HG03045 (cell line): ENCODE results near the gene DDX19B.
"Not testable (repeated sequence)": the region's sequence is repeated elsewhere in the genome, so short reads cannot be mapped to it uniquely, and the experiment has no call there.

Experiments used
- ATAC-seq: cut with Tn5 transposase; IDR thresholded peaks from one replicate; pipeline ENCODE4 v1.9.1; 2021; ENCODE audit warnings: mild to moderate bottlenecking, moderate library complexity; ENCODE audit not compliant: unreplicated experiment

The DDX19B gene

DNA sequence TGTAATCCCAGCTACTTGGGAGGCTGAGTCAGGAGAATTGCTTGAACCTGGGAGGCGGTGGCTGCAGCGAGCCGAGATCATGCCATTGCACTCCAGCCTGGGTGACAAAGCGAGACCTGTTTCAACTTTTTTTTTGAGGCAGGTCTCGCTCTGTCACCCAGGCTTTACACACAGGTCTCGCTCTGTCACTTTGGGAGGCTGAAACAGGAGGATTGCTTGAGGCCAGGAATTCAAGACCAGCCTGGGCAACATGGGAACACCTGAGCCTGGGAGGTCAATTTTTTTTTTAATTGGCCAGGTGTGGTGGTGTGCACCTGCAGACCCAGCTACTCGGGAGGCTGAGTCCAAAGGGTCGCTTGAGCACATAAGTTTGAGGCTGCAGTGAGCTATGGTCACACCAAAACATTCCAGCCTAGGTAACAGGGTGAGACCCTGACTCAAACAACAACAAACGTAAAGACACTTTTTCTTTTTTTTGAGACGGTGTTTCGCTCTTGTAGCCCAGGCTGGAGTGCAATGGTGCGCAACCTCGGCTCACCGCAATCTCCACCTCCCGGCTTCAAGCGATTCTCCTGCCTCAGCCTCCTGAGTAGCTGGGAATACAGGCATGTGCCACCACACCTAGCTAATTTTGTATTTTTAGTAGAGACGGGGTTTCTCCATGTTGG, 11.5 kb upstream of the DDX19B start:
- not testable (repeated sequence) for ATAC-seq

DNA sequence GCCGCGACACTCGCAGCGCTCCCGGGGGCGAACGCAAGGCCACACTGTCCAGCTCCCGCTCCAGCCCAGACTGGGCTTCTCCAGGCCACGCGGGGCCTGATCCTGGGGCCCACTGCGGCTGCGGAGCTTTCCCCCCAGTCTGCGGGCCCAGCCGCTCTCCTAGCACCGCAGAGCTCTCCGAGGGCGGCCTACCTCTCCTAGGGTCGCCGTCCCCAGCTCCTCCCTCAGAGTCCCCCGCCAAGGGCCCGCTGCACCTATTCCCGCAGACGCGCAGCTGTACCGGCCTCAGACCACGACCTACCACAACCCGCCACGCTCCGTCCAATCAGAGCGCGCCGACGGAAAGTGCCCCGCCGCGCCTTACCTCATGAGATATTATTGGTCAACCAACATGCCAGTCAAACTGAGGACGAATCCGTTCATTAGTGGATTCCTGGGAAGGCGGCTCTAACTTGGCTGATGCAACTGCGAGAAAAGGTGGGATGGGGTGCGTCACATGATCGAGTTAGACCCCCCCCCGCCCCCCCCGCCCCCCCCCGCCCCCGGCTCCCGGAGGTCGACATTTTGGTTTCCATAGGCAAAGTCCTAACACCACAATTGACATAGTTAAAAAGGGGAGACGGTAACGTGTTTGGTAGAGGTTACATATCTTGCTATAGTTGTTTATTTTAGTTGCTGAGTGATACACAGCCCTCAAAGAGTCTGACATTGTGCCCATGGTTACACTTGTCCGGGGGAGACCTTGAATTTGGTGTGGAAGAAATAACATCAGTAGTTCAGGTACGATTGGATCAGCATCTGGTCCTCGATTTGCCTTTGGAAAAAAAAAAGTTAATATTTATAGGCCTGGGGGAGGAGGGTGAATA, 9.5 kb upstream of the DDX19B start, which contains the start of gene AARS1:
Gene AARS1, minus strand, starts transcription at position 278 of the 866 bp plus-strand sequence. CDS start 6,743 bp downstream, outside the sequence.
- peak; percentile 98 for ATAC-seq

DNA sequence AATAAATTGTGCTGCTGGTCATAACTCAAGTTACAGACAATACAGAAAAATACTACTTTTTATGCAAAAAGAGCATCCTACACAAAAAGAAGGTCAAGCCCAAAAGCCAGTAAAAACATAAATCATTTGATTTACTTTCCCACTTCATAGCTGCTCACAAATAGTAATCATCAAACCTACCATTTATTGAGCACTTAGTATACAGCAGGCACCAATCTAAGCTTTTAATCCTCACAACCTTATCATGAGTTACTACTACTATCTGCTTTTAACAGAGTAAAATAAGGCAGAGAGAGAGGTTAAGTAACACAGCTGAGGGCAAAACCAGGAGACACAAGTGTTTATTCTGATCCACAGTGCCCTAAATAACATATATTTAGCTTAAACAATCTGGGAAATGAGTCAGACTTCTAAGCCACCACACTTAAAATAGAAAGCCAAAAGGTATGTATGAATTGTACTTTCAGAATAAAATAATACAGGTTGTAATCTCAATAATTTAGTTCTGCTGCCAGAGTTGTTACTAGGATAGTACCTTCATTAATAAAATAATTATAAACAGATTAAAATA, 8.0 kb upstream of the DDX19B start:
- no peak for ATAC-seq

DNA sequence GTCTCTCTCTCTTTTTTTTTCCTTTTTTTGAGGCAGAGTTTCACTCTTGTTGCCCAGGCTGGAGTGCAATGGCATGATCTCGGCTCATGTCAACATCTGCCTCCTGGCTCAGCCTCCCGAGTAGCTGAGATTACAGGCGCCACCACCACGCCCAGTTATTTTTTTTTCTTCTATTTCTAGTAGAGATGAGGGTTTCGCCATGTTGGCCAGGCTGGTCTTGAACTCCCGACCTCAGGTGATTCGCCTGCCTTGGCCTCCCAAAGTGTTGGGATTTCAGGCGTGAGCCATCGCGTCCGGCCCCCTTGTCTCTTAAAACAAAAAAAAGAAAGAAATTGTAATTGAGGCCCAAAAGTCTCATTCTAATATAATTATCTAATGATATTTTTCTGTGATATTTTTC, 6.8 kb upstream of the DDX19B start:
- not testable (repeated sequence) for ATAC-seq

DNA sequence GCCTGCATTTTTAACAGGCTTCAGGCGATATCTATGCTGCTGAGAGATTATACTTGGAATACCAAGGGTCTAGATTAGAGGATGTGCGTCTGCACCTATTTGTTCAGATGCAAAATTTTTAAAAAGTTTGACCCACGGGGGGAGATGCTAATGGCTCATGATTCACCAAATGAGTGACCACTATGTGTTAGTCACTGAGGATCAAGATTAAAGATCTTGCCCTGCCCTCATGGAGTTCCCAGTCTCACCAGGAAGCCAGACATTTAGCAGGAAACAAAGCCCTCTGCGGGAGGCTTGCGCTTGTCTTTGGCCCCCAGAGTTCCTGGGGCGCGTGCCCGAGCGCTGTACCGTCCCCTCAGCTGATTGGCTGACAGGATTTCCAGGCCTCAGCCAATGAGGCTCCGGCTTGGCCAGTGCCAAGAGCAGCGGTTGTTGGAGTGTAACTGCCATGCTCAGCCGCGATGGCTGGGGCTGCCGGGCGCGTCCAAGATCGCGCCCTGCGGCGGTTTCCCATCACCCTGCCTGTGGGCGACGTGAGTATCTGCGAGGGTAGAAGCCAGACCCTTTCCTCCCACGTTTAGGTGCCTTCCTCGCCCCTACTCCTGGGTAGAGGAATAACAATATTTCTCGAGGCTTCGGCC, 4.5 kb upstream of the DDX19B start:
- no peak for ATAC-seq

DNA sequence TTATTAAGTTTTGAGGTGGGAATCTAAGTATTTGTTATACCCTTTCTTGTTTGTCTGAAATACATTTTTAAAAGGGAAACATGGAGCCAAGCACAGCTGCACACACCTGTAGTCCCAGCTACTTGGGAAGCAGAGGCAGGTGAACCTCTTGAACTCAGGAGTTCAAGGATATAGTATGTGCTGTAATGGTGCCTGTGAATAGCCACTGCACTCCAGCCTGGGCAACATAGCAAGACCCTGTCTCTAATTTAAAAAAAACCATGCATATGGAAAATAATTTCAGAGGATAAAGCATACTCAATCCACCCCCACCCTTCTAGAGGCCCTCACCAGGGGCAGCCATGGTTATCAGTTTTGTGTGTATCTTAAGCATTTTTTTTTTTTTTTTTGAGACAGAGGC, 3.4 kb upstream of the DDX19B start:
- ATAC-seq: no peak

DNA sequence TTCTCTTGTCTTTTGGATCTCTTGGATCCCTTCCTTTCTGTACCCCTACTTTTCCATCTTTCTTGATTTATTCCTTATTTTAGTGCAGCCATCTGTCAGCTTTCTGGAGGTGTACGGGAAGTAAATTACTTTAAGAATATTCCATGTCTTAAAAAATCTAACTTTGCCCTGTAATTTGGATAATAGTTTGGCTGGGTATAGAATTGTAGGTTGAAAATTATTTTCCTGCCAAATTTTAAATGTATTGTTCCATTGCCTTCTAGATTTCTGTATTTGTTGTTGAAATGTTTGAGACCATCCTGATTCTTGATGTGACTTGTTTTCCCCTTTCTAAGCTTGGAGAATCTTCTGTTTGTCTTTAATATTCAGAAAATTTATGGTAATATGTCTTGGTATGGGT, 2.1 kb downstream of the DDX19B start:
- no peak for ATAC-seq

DNA sequence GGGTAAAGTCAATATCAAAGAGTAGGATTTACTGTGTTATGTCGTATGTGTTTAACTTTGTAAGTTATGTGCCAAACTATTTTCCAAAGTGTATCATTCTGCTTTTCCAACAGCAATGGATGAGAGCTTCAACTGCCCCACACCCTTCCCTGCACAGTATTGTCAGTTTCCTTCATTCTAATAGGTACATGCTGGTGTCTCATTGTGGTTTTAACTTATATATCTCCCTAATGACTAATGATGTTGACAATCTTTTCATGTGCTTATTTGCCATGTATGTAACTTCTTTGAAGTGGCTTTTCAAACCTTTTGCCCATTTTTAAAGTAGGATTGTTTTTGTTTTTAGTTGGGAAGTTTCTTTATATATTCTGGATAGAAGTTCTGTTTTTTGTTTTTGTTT, 3.8 kb downstream of the DDX19B start:
- ATAC-seq: no peak

DNA sequence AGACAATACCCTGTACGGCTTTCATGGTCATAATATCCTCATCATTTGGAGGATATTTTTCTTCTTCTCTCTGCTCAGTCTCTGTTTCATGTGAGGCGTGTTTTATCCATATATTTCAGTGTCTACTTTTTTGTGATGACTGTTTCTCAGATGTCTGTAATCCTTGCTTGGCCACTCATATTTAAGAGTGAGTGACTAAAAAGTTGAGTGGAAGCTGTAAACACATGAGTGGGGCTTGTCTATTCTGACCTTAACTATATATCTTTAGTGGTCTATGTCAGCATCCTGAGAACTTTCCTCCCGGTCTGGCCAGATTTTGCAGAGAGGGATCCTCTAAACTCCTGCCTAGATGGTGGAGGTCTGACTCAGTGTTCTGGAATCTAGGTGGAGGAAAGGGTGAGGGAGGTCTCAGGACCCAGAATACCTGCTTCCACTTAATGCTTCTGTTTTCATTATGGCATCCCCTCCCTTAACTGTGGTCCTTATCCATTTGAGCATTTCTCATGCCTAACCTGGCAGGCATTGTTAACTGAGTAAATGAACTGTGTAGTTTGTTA, 6.0 kb downstream of the DDX19B start:
- ATAC-seq: no peak

DNA sequence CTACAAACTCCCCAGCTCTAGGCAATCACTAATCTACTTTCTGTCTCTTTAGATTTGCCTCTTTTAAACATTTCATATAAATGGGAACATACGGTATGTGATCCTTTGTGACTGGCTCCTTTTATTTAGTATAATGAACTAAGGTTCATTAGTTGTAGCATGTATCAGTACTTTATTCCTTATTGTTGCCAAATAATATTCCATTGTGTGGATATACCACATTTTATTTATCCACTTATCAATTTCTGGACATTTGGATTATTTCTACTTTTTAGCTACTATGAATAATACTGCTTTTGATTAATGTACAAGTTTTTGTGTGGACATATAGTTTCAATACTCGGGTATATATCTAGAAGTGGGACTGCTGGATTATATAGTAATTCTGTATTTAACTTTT, 7.9 kb downstream of the DDX19B start:
- ATAC-seq: no peak

DNA sequence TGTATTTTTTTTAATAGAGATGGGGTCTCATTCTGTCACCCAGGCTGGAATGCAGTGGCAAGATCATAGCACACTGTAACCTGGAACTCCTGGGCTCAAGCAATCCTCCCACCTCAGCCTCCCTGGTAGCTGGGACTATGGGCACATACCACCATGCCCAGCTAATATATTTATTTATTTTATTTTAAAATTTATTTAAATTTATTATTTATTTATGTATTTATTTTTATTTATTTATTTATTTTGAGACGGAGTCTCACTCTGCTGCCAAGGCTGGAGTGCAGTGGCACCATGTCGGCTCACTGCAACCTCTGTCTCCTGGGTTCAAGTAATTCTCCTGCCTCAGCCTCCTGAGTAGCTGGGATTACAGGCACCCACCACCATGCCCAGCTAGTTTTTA, 8.7 kb downstream of the DDX19B start:
- not testable (repeated sequence) for ATAC-seq

DNA sequence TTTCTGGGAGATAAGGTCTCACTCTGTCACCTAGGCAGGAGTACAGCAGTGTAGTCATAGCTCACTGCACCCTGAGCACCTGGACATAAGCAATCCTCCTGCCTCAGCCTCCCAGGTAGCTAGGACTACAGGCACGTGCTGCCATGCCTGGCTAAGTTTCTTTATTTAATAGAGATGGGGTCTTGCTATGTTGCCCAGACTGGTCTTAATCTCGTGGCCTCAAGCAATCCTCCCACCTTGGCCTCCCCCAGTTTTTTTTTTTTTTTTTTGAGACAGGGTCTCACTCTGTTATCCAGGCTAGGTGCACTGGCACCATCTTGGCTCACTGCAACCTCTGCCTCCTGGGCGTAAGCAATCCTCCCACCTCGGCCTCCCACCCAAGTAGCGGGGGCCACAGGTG, 21.1 kb downstream of the DDX19B start:
- ATAC-seq: no peak

DNA sequence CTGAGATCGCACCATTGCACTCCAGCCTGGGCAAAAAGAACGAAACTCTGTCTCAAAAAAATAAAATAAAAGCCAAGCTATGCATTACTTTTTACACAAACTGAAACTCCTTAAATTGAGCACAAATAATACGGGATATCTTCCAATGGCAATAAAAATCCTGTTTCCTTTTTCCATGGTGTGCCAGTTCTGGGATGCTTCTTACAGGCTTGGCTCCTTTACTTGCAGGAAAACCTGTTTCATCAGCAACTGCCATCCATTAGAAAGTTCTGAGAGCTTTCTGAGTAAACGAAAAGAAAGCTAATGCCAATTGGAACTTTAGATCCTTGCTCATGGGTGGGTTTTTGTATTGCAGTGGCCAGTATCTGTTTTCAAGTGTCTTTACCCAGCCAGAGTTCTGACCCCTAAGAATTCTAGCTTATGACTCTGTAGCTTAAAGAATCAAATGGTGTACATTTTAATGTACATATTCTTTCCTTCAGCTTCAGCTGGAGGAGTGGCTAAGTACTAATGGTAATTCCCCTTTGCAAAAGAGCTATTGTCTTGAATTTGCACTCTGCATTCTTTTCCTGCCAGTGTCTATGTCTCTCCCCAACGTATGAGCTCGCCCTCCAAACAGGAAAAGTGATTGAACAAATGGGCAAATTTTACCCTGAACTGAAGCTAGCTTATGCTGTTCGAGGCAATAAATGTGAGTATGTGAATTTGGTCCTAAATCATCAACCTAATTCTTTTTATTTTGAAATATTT, 26.2 kb downstream of the DDX19B start:
- ATAC-seq: no peak

DNA sequence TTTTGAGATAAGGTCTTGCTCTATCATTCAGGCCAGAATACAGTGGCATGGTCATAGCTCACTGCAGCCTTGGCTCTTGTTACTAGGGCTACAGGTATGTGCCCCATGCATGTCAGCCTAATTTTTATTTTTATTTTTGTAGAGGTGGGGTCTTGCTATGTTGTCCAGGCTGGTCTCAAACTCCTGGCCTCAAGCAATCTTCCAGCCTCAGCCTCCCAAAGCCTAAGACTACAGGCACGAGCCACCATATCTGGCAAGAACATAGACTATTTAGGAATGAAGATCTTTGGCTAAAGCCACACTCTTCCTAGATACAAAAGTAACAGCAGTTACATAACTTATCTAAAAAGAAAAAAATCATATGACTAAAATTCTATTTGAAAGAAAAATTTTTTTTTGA, 32.1 kb downstream of the DDX19B start:
- no peak for ATAC-seq

DNA sequence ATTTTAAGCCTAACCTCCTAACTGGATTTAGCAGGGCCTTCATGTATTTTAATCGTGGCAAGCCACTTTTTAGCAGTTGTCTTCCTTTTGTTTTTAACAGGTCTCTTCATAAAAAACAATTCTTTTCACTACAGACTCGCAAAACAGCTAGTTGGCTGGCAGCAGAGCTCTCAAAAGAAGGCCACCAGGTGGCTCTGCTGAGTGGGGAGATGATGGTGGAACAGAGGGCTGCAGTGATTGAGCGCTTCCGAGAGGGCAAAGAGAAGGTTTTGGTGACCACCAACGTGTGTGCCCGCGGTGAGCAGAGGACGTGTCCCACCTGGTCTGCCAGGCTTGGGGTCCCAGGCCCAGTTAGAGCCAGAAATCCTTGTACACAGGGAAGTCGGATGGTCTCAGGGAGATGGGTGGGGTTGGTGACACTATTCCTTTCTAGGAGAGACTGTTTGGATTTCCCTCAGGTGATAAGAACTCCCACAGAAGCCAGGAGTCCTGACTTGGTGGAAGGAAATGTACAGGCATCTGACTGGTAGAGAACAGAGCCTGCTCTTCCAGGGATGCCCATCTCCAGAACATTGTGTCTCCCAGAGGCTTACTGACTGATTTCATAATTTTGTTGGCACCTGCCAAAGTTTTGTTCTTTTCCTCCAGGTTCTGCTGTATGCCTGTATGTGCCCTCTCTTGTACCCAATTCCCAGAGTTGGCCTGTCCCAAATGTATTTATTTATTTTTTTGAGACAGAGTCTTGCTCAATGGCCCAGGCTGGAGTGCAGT, 32.8 kb downstream of the DDX19B start:
- ATAC-seq: no peak

DNA sequence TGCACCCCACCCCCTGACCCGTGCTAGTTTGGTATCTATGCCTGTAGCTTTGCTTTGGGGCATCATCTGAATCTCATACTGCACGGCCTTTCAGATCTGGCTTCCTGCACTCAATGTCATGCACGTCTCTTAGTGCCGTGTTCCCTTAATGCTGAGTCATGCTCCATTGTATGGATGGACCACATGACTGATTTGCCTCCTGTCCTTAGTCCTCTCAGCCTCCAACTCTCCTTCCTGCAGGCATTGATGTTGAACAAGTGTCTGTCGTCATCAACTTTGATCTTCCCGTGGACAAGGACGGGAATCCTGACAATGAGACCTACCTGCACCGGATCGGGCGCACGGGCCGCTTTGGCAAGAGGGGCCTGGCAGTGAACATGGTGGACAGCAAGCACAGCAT, 33.7 kb downstream of the DDX19B start:
- ATAC-seq: not testable (repeated sequence)

DNA sequence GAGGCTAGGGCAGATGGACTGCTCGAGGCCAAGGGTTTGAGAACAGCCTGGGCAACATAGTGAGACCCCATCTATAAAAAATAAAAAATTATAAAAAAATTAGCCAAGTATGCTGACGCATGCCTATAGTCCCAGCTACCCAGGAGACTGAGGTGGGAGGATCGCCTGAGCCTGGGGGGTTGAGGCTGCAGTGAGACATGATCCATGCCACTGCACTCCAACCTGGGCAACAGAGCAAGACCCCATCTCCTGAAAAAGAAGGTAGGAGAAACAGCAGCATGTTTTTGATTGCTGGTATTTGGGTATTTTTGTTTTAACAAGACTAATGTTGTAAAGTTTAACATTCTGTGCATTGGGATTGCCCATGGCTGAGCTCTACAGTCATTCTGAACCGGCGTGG, 38.8 kb downstream of the DDX19B start:
- no peak for ATAC-seq

DNA sequence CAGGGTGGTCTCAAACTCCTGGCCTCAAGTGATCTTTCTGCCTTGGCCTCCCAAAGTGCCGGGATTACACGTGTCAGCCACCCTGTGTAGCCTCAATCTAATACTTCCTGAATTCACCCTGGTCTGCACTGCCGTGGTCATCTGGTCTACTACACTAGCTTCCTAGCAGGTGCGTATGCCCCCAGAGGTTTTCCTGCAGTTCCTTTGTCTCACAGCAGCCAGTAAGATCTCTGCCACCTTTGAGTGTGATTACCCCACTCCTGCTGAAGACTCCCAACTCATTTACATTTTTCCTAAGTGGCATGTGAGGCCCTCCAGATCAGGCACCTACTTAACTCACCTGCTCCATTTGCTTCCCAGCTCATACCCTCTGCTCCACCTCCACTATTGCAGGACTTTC, 42.6 kb downstream of the DDX19B start:
- no peak for ATAC-seq

DNA sequence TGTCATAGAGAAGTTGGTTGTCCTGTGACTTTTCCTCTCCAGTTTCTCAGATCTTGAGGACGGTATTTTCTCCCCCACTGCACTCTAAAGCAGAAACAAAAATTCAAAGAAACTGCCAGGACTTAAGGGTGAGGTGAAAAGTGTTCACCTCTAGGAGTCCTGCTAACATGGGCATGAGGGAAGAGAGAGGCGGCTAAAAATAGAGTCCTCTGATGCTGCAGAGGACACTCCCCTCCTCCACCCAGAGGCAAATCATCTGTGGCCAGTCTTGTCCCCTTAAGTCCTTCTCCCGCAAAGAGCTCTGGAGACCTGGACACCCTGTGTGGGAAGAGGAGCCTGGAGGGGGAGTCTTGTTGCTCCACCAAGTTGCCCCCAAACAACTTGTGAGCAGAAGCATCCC, 43.0 kb downstream of the DDX19B start:
- no peak for ATAC-seq

DNA sequence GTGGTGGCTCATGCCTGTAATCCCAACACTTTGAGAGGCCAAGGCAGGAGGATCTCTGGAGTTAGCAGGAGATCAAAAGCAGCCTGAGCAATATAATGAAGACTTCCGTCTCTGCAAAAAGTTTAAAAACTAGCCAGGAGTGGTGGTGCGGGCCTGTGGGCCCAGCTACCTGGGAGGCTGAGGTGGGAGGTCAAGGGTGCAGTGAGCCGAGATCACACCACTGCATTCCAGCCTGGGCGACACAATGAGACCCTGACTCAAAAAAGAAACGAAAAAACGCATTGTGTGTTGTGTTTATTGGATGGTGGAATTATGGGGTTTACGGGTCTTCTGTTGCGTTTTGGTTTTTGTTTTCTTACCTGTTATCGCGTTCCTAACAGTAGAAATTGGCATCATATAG, 46.9 kb downstream of the DDX19B start:
- ATAC-seq: no peak
